Measurements from ENCODE around the gene VN1R5. TPM values are rescaled to one million over a fixed set of nuclear protein-coding genes. Genes with fewer than 3 reads are reported as not detected.

VN1R5 gene
- total and polyA plus RNA-seq, 2 of the 13 experiments (the other 11 are each of a cell fraction or from before 2014, with no cell fraction given): not detected

DNA sequence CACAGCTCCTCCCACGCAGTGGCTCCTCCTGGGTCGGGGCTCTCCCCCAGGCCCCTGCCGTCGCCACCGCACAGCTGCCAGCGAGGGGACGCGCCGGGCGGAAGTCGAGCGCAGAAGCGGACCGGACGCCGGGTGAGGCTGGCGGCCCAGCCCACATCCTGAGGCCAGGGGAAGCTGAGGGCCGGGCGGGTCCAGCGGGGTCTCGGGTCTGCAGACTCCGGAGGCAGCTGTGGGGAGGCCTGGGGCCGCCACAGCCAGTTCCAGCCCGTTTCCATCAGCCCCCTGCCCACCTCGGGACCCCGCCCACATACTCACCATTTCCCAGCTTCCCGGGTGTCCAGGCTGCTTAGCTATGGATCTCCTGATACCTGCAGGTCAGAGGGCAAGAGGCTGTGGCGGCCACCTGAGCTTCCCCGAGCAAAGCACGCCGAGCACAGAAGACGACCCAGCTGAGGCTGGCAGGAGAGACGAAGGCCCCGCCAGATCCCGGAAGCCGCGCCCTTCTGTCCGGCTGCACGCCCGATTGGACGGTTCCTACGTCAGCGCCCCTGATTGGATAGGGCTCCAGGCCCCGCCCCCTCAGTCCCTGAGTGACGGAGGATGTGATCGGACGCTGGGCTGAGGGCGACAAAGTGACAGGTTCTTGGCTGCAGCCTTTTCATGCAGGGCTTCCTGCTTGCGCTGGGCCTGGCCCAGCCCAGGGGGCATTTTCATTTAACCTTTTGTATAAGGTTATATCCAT is 45.3 kb upstream of the VN1R5 start (continued):
- TF ChIP-seq SRSF4 (IDR thresholded peaks at IDR 0.05; ENCODE audit: low read depth, low read length, poor library complexity, severe bottlenecking): no peak
- TF ChIP-seq, protein P1, sequence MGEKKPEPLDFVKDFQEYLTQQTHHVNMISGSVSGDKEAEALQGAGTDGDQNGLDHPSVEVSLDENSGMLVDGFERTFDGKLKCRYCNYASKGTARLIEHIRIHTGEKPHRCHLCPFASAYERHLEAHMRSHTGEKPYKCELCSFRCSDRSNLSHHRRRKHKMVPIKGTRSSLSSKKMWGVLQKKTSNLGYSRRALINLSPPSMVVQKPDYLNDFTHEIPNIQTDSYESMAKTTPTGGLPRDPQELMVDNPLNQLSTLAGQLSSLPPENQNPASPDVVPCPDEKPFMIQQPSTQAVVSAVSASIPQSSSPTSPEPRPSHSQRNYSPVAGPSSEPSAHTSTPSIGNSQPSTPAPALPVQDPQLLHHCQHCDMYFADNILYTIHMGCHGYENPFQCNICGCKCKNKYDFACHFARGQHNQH (CRISPR knock-in tag; IDR thresholded peaks at IDR 0.05): peak; percentile 66
- TF ChIP-seq TEAD3 (CRISPR knock-in tag; optimal IDR thresholded peaks at IDR 0.05; ENCODE audit: borderline replicate concordance): no peak
- TF ChIP-seq, protein P2, sequence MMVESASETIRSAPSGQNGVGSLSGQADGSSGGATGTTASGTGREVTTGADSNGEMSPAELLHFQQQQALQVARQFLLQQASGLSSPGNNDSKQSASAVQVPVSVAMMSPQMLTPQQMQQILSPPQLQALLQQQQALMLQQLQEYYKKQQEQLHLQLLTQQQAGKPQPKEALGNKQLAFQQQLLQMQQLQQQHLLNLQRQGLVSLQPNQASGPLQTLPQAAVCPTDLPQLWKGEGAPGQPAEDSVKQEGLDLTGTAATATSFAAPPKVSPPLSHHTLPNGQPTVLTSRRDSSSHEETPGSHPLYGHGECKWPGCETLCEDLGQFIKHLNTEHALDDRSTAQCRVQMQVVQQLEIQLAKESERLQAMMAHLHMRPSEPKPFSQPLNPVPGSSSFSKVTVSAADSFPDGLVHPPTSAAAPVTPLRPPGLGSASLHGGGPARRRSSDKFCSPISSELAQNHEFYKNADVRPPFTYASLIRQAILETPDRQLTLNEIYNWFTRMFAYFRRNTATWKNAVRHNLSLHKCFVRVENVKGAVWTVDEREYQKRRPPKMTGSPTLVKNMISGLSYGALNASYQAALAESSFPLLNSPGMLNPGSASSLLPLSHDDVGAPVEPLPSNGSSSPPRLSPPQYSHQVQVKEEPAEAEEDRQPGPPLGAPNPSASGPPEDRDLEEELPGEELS (CRISPR knock-in tag; IDR thresholded peaks at IDR 0.05): no peak
- peak; percentile 78; the same call in 1 of the 2 replicates for TF ChIP-seq KDM5B (CRISPR knock-in tag; IDR thresholded peaks at IDR 0.05; ENCODE audit: borderline replicate concordance)
- TF ChIP-seq ZNF790 (CRISPR knock-in tag; IDR thresholded peaks at IDR 0.05; ENCODE audit: borderline replicate concordance): no peak
- peak; percentile 88 for TF ChIP-seq MEIS1 (CRISPR knock-in tag; IDR thresholded peaks at IDR 0.05; ENCODE audit: borderline replicate concordance)
- TF ChIP-seq NPAS2 (CRISPR knock-in tag; IDR thresholded peaks at IDR 0.05; ENCODE audit: borderline replicate concordance): no peak
- no peak for TF ChIP-seq HOXA5 (CRISPR knock-in tag; IDR thresholded peaks at IDR 0.05)
- no peak for TF ChIP-seq ZNF468 (CRISPR knock-in tag; IDR thresholded peaks at IDR 0.05)
- peak; percentile 61; the same call in 1 of the 2 replicates for TF ChIP-seq KDM3A (CRISPR knock-in tag; IDR thresholded peaks at IDR 0.05; ENCODE audit: low read depth)
- no peak; the same call in none of the 2 replicates for TF ChIP-seq POGZ (CRISPR knock-in tag; IDR thresholded peaks at IDR 0.05)
- no peak for TF ChIP-seq ZNF720 (CRISPR knock-in tag; IDR thresholded peaks at IDR 0.05)
- no peak for TF ChIP-seq SRSF9 (IDR thresholded peaks at IDR 0.05; ENCODE audit: borderline replicate concordance, insufficient read depth, low read depth, low read length, poor library complexity, severe bottlenecking)
- TF ChIP-seq LCORL (IDR thresholded peaks at IDR 0.05): no peak
- no peak for TF ChIP-seq LCORL (CRISPR knock-in tag; IDR thresholded peaks at IDR 0.05)
- TF ChIP-seq ZBTB3 (CRISPR knock-in tag; IDR thresholded peaks at IDR 0.05; ENCODE audit: borderline replicate concordance, low read depth): no peak
- TF ChIP-seq MBNL3 (CRISPR knock-in tag; conservative IDR thresholded peaks at IDR 0.05): no peak
- TF ChIP-seq, protein P3, sequence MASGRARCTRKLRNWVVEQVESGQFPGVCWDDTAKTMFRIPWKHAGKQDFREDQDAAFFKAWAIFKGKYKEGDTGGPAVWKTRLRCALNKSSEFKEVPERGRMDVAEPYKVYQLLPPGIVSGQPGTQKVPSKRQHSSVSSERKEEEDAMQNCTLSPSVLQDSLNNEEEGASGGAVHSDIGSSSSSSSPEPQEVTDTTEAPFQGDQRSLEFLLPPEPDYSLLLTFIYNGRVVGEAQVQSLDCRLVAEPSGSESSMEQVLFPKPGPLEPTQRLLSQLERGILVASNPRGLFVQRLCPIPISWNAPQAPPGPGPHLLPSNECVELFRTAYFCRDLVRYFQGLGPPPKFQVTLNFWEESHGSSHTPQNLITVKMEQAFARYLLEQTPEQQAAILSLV (CRISPR knock-in tag; IDR thresholded peaks at IDR 0.05; ENCODE audit: borderline replicate concordance): peak; percentile 72; the same call in 1 of the 2 replicates
- TF ChIP-seq RARA (CRISPR knock-in tag; IDR thresholded peaks at IDR 0.05): no peak
- no peak for TF ChIP-seq ZNF30 (CRISPR knock-in tag; IDR thresholded peaks at IDR 0.05)
- peak; percentile 91 for TF ChIP-seq ZNF274 (CRISPR knock-in tag; IDR thresholded peaks at IDR 0.05)
- no peak for TF ChIP-seq ZNF775 (CRISPR knock-in tag; IDR thresholded peaks at IDR 0.05; ENCODE audit: borderline replicate concordance)
- TF ChIP-seq ATF1 (CRISPR knock-in tag; IDR thresholded peaks at IDR 0.05): peak; percentile 69
